ENCODE results near the gene ZNF774.

Gene ZNF774

GRCh38 chr15:90322538-90322937, 29.5 kb upstream of the ZNF774 start:
- Histone ChIP-seq H3K27me3 (ENCODE audit: control insufficient read depth, insufficient read depth, low read length) (no peaks in the 10 kb centered on the region), H3K9ac (ENCODE audit: low read depth, low read length) (no peak overlapping the region), H3K4me1 (ENCODE audit: control insufficient read depth, insufficient read depth, low read length) (no peaks in the 10 kb centered on the region), H3K4me3 (ENCODE audit: low read depth, low read length) (no peak overlapping the region), H3K9me3 (ENCODE audit: control insufficient read depth, insufficient read depth, low read length) (no peaks in the 10 kb centered on the region), H3K36me3 (ENCODE audit: control insufficient read depth, insufficient read depth, low read length) (no peaks in the 10 kb centered on the region)

GRCh38 chr15:90325726-90326125, 26.4 kb upstream of the ZNF774 start:
- no peak overlapping the region for H3K4me3 ChIP-seq (ENCODE audit: low read depth, low read length)
- H3K27me3 ChIP-seq (ENCODE audit: control insufficient read depth, insufficient read depth, low read length), result no peaks in the 10 kb centered on the region
- H3K9me3 ChIP-seq (ENCODE audit: control insufficient read depth, insufficient read depth, low read length), result no peaks in the 10 kb centered on the region
- H3K9ac ChIP-seq (ENCODE audit: low read depth, low read length), result no peak overlapping the region
- H3K4me1 ChIP-seq (ENCODE audit: control insufficient read depth, insufficient read depth, low read length), result no peaks in the 10 kb centered on the region
- H3K36me3 ChIP-seq (ENCODE audit: control insufficient read depth, insufficient read depth, low read length), result no peaks in the 10 kb centered on the region

GRCh38 chr15:90326441-90326840, 25.6 kb upstream of the ZNF774 start:
- Histone ChIP-seq H3K9ac (ENCODE audit: low read depth, low read length) (no peak overlapping the region), H3K27me3 (ENCODE audit: control insufficient read depth, insufficient read depth, low read length) (no peaks in the 10 kb centered on the region), H3K4me3 (ENCODE audit: low read depth, low read length) (no peak overlapping the region), H3K36me3 (ENCODE audit: control insufficient read depth, insufficient read depth, low read length) (no peaks in the 10 kb centered on the region), H3K9me3 (ENCODE audit: control insufficient read depth, insufficient read depth, low read length) (no peaks in the 10 kb centered on the region), H3K4me1 (ENCODE audit: control insufficient read depth, insufficient read depth, low read length) (no peaks in the 10 kb centered on the region)

- H3K27me3 ChIP-seq (ENCODE audit: control insufficient read depth, insufficient read depth, low read length), result no peaks in the 10 kb centered on the region
- no peaks in the 10 kb centered on the region for H3K9me3 ChIP-seq (ENCODE audit: control insufficient read depth, insufficient read depth, low read length)
- no peak overlapping the region for H3K4me3 ChIP-seq (ENCODE audit: low read depth, low read length)
- H3K9ac ChIP-seq (ENCODE audit: low read depth, low read length), result no peak overlapping the region
- H3K4me1 ChIP-seq (ENCODE audit: control insufficient read depth, insufficient read depth, low read length), result no peaks in the 10 kb centered on the region
- no peaks in the 10 kb centered on the region for H3K36me3 ChIP-seq (ENCODE audit: control insufficient read depth, insufficient read depth, low read length)
Measured at GRCh38 chr15:90327311-90327710, 24.8 kb upstream of the ZNF774 start.

GRCh38 chr15:90334304-90334731, 17.8 kb upstream of the ZNF774 start:
- Histone ChIP-seq H3K4me3 (ENCODE audit: low read depth, low read length) (no peak overlapping the region), H3K9ac (ENCODE audit: low read depth, low read length) (no peak overlapping the region), H3K27me3 (ENCODE audit: control insufficient read depth, insufficient read depth, low read length) (no peaks in the 10 kb centered on the region), H3K4me1 (ENCODE audit: control insufficient read depth, insufficient read depth, low read length) (no peaks in the 10 kb centered on the region), H3K36me3 (ENCODE audit: control insufficient read depth, insufficient read depth, low read length) (no peaks in the 10 kb centered on the region), H3K9me3 (ENCODE audit: control insufficient read depth, insufficient read depth, low read length) (no peaks in the 10 kb centered on the region)

- no peaks in the 10 kb centered on the region for H3K27me3 ChIP-seq (ENCODE audit: control insufficient read depth, insufficient read depth, low read length)
- H3K4me1 ChIP-seq (ENCODE audit: control insufficient read depth, insufficient read depth, low read length), result no peaks in the 10 kb centered on the region
- H3K4me3 ChIP-seq (ENCODE audit: low read depth, low read length), result no peak overlapping the region
- H3K9ac ChIP-seq (ENCODE audit: low read depth, low read length), result no peak overlapping the region
- H3K9me3 ChIP-seq (ENCODE audit: control insufficient read depth, insufficient read depth, low read length), result no peaks in the 10 kb centered on the region
- no peaks in the 10 kb centered on the region for H3K36me3 ChIP-seq (ENCODE audit: control insufficient read depth, insufficient read depth, low read length)
Measured at GRCh38 chr15:90336705-90337141, 15.4 kb upstream of the ZNF774 start.

GRCh38 chr15:90337256-90337655, 14.8 kb upstream of the ZNF774 start:
- Histone ChIP-seq H3K4me1 (ENCODE audit: control insufficient read depth, insufficient read depth, low read length) (no peaks in the 10 kb centered on the region), H3K9ac (ENCODE audit: low read depth, low read length) (no peak overlapping the region)

GRCh38 chr15:90338532-90338931, 13.6 kb upstream of the ZNF774 start:
- no peaks in the 10 kb centered on the region for H3K27me3 ChIP-seq (ENCODE audit: control insufficient read depth, insufficient read depth, low read length)
- H3K4me3 ChIP-seq (ENCODE audit: low read depth, low read length), result no peak overlapping the region
- no peak overlapping the region for H3K9ac ChIP-seq (ENCODE audit: low read depth, low read length)
- no peaks in the 10 kb centered on the region for H3K4me1 ChIP-seq (ENCODE audit: control insufficient read depth, insufficient read depth, low read length)
- H3K36me3 ChIP-seq (ENCODE audit: control insufficient read depth, insufficient read depth, low read length), result no peaks in the 10 kb centered on the region
- H3K9me3 ChIP-seq (ENCODE audit: control insufficient read depth, insufficient read depth, low read length), result no peaks in the 10 kb centered on the region

More at GRCh38 chr15:90337256-90337655, 14.8 kb upstream of the ZNF774 start:
- Histone ChIP-seq H3K4me3 (ENCODE audit: low read depth, low read length) (no peak overlapping the region), H3K27me3 (ENCODE audit: control insufficient read depth, insufficient read depth, low read length) (no peaks in the 10 kb centered on the region), H3K36me3 (ENCODE audit: control insufficient read depth, insufficient read depth, low read length) (no peaks in the 10 kb centered on the region), H3K9me3 (ENCODE audit: control insufficient read depth, insufficient read depth, low read length) (no peaks in the 10 kb centered on the region)

- Histone ChIP-seq H3K4me3 (ENCODE audit: low read depth, low read length) (no peak overlapping the region), H3K9me3 (ENCODE audit: control insufficient read depth, insufficient read depth, low read length) (no peaks in the 10 kb centered on the region), H3K27me3 (ENCODE audit: control insufficient read depth, insufficient read depth, low read length) (no peaks in the 10 kb centered on the region), H3K9ac (ENCODE audit: low read depth, low read length) (no peak overlapping the region), H3K36me3 (ENCODE audit: control insufficient read depth, insufficient read depth, low read length) (no peaks in the 10 kb centered on the region), H3K4me1 (ENCODE audit: control insufficient read depth, insufficient read depth, low read length) (no peaks in the 10 kb centered on the region)
Measured at GRCh38 chr15:90340345-90340744, 11.7 kb upstream of the ZNF774 start.

- no peak overlapping the region for H3K9ac ChIP-seq (ENCODE audit: low read depth, low read length)
Measured at GRCh38 chr15:90343302-90343790, 8.7 kb upstream of the ZNF774 start.

GRCh38 chr15:90344662-90345061, 7.4 kb upstream of the ZNF774 start:
- Histone ChIP-seq H3K36me3 (ENCODE audit: control insufficient read depth, insufficient read depth, low read length) (no peaks in the 10 kb centered on the region), H3K4me1 (ENCODE audit: control insufficient read depth, insufficient read depth, low read length) (no peaks in the 10 kb centered on the region), H3K9me3 (ENCODE audit: control insufficient read depth, insufficient read depth, low read length) (no peaks in the 10 kb centered on the region), H3K4me3 (ENCODE audit: low read depth, low read length) (no peak overlapping the region), H3K9ac (ENCODE audit: low read depth, low read length) (no peak overlapping the region), H3K27me3 (ENCODE audit: control insufficient read depth, insufficient read depth, low read length) (no peaks in the 10 kb centered on the region)

More at GRCh38 chr15:90343302-90343790, 8.7 kb upstream of the ZNF774 start:
- Histone ChIP-seq H3K9me3 (ENCODE audit: control insufficient read depth, insufficient read depth, low read length) (no peaks in the 10 kb centered on the region), H3K4me1 (ENCODE audit: control insufficient read depth, insufficient read depth, low read length) (no peaks in the 10 kb centered on the region), H3K36me3 (ENCODE audit: control insufficient read depth, insufficient read depth, low read length) (no peaks in the 10 kb centered on the region), H3K4me3 (ENCODE audit: low read depth, low read length) (no peak overlapping the region), H3K27me3 (ENCODE audit: control insufficient read depth, insufficient read depth, low read length) (no peaks in the 10 kb centered on the region)

GRCh38 chr15:90345857-90346256, 6.2 kb upstream of the ZNF774 start:
- Histone ChIP-seq H3K9ac (ENCODE audit: low read depth, low read length) (no peak overlapping the region), H3K9me3 (ENCODE audit: control insufficient read depth, insufficient read depth, low read length) (no peaks in the 10 kb centered on the region), H3K27me3 (ENCODE audit: control insufficient read depth, insufficient read depth, low read length) (no peaks in the 10 kb centered on the region), H3K36me3 (ENCODE audit: control insufficient read depth, insufficient read depth, low read length) (no peaks in the 10 kb centered on the region), H3K4me3 (ENCODE audit: low read depth, low read length) (no peak overlapping the region), H3K4me1 (ENCODE audit: control insufficient read depth, insufficient read depth, low read length) (no peaks in the 10 kb centered on the region)

Measured in iPS-15b (cell line).